Neural cell (in vitro differentiated cells): ENCODE measurements around the gene CD52. TPM values are rescaled to one million over a fixed set of nuclear protein-coding genes. Genes with fewer than 3 reads are reported as not detected.

ENCODE experiments used
- H2AFZ ChIP-seq: fragments of 200-600, 300-800 bp; sonication (generic), shearing (Covaris generic); 2 replicates; pipeline ENCODE4 v1.6.0; 2014; ENCODE audit warnings: low read depth, mild to moderate bottlenecking, antibody characterized with exemption, low read length, moderate library complexity
- H3F3A ChIP-seq: fragments of 200-600 bp; shearing (Covaris generic); 2 replicates; pipeline ENCODE4 v1.6.1; 2016; ENCODE audit warnings: mild to moderate bottlenecking, moderate library complexity, mixed read lengths, antibody characterized with exemption, low read length; ENCODE audit not compliant: insufficient read depth, poor library complexity, severe bottlenecking
- H3K27ac ChIP-seq: fragments of 200-600, 300-800 bp; sonication (generic), shearing (Covaris generic); 2 replicates; pipeline ENCODE4 v1.5.1; 2014; ENCODE audit warnings: mild to moderate bottlenecking, low read length, moderate library complexity
- H3K27me3 ChIP-seq: fragments of 300-800, 200-600 bp; sonication (generic), shearing (Covaris generic); 2 replicates; pipeline ENCODE4 v1.6.0; 2014; ENCODE audit warnings: mild to moderate bottlenecking, low read depth, low read length, moderate library complexity; ENCODE audit not compliant: insufficient read depth
- H3K36me3 ChIP-seq: fragments of 300-800, 200-600 bp; sonication (generic), shearing (Covaris generic); 2 replicates; pipeline ENCODE4 v1.5.1; 2014; ENCODE audit warnings: mild to moderate bottlenecking, antibody characterized with exemption, low read length, moderate library complexity; ENCODE audit not compliant: insufficient read depth
- H3K4me2 ChIP-seq: fragments of 300-800, 200-600 bp; sonication (generic), shearing (Covaris generic); 2 replicates; pipeline ENCODE4 v1.6.0; 2014; ENCODE audit warnings: mild to moderate bottlenecking, low read length
- H3K4me3 ChIP-seq: fragments of 300-800, 200-600 bp; sonication (generic), shearing (Covaris generic); 2 replicates; pipeline ENCODE4 v1.5.1; 2014; ENCODE audit warnings: mild to moderate bottlenecking, low read length, moderate library complexity
- H3K79me2 ChIP-seq: fragments of 200-600 bp; shearing (Covaris generic); replicated peaks from 2 replicates; pipeline ENCODE4 v1.6.0; 2014; ENCODE audit warnings: mild to moderate bottlenecking, low read length, moderate library complexity; ENCODE audit not compliant: insufficient read depth
- H3K9ac ChIP-seq: fragments of 300-800, 200-600 bp; sonication (generic), shearing (Covaris generic); 2 replicates; pipeline ENCODE4 v1.6.1; 2016; ENCODE audit warnings: mild to moderate bottlenecking, low read length, mixed read lengths
- H3K9me2 ChIP-seq: fragments of 200-600 bp; shearing (Covaris generic); 2 replicates; pipeline ENCODE4 v1.6.1; 2016; ENCODE audit warnings: mild to moderate bottlenecking, low read length, mixed read lengths; ENCODE audit not compliant: insufficient read depth
- H3K9me3 ChIP-seq: fragments of 200-600, 300-800 bp; sonication (generic), shearing (Covaris generic); 2 replicates; pipeline ENCODE4 v1.6.1; 2016; ENCODE audit warnings: mild to moderate bottlenecking, mixed run types, low read length, moderate library complexity, mixed read lengths
- H4K20me1 ChIP-seq: fragments of 200-600 bp; shearing (Covaris generic); 2 replicates; pipeline ENCODE4 v1.6.1; 2016; ENCODE audit warnings: mild to moderate bottlenecking, mixed run types; ENCODE audit not compliant: insufficient read depth
- EP300 ChIP-seq: fragments of 450-650 bp; conservative IDR thresholded peaks from 2 replicates; pipeline ENCODE4 v1.6.1; 2014; ENCODE audit warnings: antibody characterized with exemption, mild to moderate bottlenecking, moderate library complexity; ENCODE audit not compliant: poor library complexity, severe bottlenecking
- EZH2 ChIP-seq: fragments of 200-600, 300-800 bp; shearing (Covaris generic), sonication (generic); IDR thresholded peaks from 2 replicates; pipeline ENCODE4 v1.6.1; 2014; ENCODE audit warnings: antibody characterized with exemption, low read length, borderline replicate concordance, mild to moderate bottlenecking; ENCODE audit not compliant: insufficient read depth, poor library complexity, severe bottlenecking
- MXI1 ChIP-seq: fragments of 450-650 bp; conservative IDR thresholded peaks from 2 replicates; pipeline ENCODE4 v1.6.1; 2014; ENCODE audit warnings: antibody characterized with exemption, mild to moderate bottlenecking; ENCODE audit not compliant: poor library complexity, severe bottlenecking
- POLR2AphosphoS5 ChIP-seq: IDR thresholded peaks from 2 replicates; pipeline ENCODE4 v1.6.1; 2012
- RAD21 ChIP-seq: fragments of 450-650 bp; conservative IDR thresholded peaks from 2 replicates; pipeline ENCODE4 v1.6.1; 2014; ENCODE audit warnings: antibody characterized with exemption, mild to moderate bottlenecking, moderate library complexity
- SMC3 ChIP-seq: fragments of 450-650 bp; conservative IDR thresholded peaks from 2 replicates; pipeline ENCODE4 v1.6.1; 2014; ENCODE audit warnings: antibody characterized with exemption, mild to moderate bottlenecking, moderate library complexity; ENCODE audit not compliant: poor library complexity
- TAF1 ChIP-seq: IDR thresholded peaks from 2 replicates; pipeline ENCODE4 v1.6.1; 2012; ENCODE audit warnings: low read depth
- polyA plus RNA-seq: library from polyadenylated mRNA; depleted of rRNA; stranded (reverse); fragments of >200 nt; gene quantifications from 2 replicates; pipeline ENCODE4 v1.2.3, GENCODE V29; 2014
- TF ChIP-seq, protein P1 (sequence below): fragments of 450-650 bp; IDR thresholded peaks from 2 replicates; pipeline ENCODE4 v1.5.1; 2014; ENCODE audit warnings: antibody characterized with exemption, mild to moderate bottlenecking, moderate library complexity; ENCODE audit not compliant: poor library complexity, severe bottlenecking
- TF ChIP-seq, protein P2 (sequence below): IDR thresholded peaks from 2 replicates; pipeline ENCODE4 v1.6.1; 2012; ENCODE audit warnings: borderline replicate concordance

Gene CD52
- polyA plus RNA-seq, 1 donor from 2014 or later = not detected

DNA sequence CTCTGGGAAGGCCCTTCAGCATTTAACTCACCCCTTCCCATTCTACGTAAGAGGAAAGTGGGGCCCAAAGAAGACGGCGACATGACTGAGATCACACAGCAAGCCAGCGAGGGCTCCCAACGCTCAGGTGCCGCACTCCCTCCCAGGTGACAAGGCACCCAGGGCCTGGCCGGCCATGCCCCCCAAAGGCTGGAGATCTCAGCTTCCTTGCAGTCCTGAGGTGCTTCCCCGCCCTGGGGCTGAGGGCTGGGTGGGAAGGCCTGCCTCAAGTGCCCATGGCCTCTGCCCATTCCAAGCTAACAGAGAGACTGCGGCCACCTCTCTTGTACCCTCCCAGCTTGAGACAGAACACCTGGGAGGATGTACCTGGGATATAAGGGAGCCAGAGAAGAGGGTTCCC, 37.2 kb downstream of the CD52 start:
- Histone ChIP-seq H3K4me3 (no peak overlapping the region), H2AFZ (no peak overlapping the region), H3K79me2 (no peaks in the 10 kb centered on the region), H3K9ac (no peak overlapping the region), H3K4me2 (no peak overlapping the region), H3K9me3 (no peaks in the 10 kb centered on the region), H4K20me1 (no peaks in the 10 kb centered on the region), H3K36me3 (no peaks in the 10 kb centered on the region), H3F3A (no peaks in the 10 kb centered on the region), H3K9me2 (no peaks in the 10 kb centered on the region), H3K27me3 (peaks cover 10% of the 10 kb centered on the region), H3K27ac (no peak overlapping the region)
- TF ChIP-seq RAD21 (no peak), EP300 (no peak), MXI1 (no peak), TAF1 (no peak), POLR2AphosphoS5 (no peak), SMC3 (no peak), EZH2 (no peak)
- TF ChIP-seq, protein P1, sequence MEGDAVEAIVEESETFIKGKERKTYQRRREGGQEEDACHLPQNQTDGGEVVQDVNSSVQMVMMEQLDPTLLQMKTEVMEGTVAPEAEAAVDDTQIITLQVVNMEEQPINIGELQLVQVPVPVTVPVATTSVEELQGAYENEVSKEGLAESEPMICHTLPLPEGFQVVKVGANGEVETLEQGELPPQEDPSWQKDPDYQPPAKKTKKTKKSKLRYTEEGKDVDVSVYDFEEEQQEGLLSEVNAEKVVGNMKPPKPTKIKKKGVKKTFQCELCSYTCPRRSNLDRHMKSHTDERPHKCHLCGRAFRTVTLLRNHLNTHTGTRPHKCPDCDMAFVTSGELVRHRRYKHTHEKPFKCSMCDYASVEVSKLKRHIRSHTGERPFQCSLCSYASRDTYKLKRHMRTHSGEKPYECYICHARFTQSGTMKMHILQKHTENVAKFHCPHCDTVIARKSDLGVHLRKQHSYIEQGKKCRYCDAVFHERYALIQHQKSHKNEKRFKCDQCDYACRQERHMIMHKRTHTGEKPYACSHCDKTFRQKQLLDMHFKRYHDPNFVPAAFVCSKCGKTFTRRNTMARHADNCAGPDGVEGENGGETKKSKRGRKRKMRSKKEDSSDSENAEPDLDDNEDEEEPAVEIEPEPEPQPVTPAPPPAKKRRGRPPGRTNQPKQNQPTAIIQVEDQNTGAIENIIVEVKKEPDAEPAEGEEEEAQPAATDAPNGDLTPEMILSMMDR = no peak
- TF ChIP-seq, protein P2, sequence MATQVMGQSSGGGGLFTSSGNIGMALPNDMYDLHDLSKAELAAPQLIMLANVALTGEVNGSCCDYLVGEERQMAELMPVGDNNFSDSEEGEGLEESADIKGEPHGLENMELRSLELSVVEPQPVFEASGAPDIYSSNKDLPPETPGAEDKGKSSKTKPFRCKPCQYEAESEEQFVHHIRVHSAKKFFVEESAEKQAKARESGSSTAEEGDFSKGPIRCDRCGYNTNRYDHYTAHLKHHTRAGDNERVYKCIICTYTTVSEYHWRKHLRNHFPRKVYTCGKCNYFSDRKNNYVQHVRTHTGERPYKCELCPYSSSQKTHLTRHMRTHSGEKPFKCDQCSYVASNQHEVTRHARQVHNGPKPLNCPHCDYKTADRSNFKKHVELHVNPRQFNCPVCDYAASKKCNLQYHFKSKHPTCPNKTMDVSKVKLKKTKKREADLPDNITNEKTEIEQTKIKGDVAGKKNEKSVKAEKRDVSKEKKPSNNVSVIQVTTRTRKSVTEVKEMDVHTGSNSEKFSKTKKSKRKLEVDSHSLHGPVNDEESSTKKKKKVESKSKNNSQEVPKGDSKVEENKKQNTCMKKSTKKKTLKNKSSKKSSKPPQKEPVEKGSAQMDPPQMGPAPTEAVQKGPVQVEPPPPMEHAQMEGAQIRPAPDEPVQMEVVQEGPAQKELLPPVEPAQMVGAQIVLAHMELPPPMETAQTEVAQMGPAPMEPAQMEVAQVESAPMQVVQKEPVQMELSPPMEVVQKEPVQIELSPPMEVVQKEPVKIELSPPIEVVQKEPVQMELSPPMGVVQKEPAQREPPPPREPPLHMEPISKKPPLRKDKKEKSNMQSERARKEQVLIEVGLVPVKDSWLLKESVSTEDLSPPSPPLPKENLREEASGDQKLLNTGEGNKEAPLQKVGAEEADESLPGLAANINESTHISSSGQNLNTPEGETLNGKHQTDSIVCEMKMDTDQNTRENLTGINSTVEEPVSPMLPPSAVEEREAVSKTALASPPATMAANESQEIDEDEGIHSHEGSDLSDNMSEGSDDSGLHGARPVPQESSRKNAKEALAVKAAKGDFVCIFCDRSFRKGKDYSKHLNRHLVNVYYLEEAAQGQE = no peak

DNA sequence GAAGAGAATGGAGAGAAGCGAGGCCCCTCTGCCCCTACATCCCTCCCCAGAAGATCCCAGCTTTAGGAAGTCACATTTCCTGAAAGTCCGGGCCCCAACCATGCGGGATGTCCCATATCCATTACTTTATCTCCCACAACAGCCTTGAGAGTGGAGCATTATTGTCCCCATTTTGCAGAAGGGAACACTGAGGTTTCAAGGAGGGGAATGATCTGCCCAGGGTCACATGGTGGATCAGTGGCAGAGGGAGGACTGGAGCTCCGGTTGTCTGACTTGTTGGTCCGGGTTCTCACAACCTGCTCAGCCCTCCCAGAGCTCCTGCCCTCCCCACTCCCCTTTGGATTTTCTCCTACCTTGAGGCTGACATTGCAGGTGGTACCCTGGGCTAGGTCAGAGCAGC, 38.3 kb downstream of the CD52 start:
- Histone ChIP-seq H3K27me3 (peaks cover 20% of the 10 kb centered on the region), H3K9ac (no peak overlapping the region)
- TF ChIP-seq TAF1 (no peak), MXI1 (no peak), SMC3 (no peak), EZH2 (no peak), POLR2AphosphoS5 (no peak), EP300 (no peak), RAD21 (no peak)
- TF ChIP-seq, protein P2 = no peak
- TF ChIP-seq, protein P1 = no peak

More for the DNA sequence above, 38.3 kb downstream of the CD52 start:
- Histone ChIP-seq H3K36me3 (no peaks in the 10 kb centered on the region), H3K9me2 (no peaks in the 10 kb centered on the region), H3K4me3 (no peak overlapping the region), H2AFZ (no peak overlapping the region), H4K20me1 (no peaks in the 10 kb centered on the region), H3K4me2 (no peak overlapping the region), H3K27ac (no peak overlapping the region), H3F3A (no peaks in the 10 kb centered on the region), H3K9me3 (no peaks in the 10 kb centered on the region), H3K79me2 (no peaks in the 10 kb centered on the region)
